Activated CD4-positive, CD25-positive, alpha-beta regulatory T cell (primary cell): ENCODE results near the gene TFR2.

Source experiments
- DNase-seq, 4 experiments: peaks; one replicate each; lab custom pipeline; 2025; lab: John Stamatoyannopoulos, UW

TFR2 gene

GRCh38 chr7:100572281-100572948 lies 68.9 kb downstream of the TFR2 start:
- DNase-seq: no peak

GRCh38 chr7:100571829-100572116 lies 69.6 kb downstream of the TFR2 start:
- DNase-seq: no peak

GRCh38 chr7:100570954-100571828 lies 70.2 kb downstream of the TFR2 start:
- no peak for DNase-seq
